Measurements from ENCODE around the gene ATF7IP.

DNA sequence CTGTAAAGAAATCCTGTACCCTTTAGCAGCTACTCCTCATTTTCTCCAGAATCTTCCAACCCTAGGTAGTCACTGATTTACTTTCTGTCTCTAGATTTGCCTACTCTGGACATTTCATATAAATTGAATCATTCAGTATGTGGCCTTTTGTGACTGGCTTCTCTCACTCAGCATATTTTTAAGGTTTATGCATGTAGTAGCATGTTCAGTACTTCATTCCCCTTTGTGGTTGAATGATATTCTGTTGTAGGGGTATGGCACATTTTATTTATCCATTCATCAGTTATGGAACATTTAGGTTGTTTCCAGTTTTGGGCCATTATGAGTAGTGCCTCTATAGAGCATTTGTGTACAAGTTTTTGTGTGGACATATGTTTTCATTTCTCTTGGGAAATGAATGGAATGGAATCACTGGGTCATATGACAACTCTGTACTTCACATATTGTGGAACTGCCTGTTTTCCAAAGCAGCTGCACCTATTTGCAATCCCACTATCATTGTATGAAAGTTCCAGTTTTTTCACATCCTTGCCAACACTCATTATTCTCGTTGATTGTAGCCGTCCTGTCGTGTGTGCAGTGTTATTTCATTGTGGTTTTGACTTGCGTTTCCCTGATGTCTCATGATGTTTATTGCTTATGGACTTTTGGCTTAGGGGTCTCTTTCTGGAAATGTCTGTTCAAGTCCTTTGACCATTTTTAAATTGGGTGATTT is 57.2 kb downstream of the ATF7IP start:
- TF ChIP-seq ZFX (IDR thresholded peaks at IDR 0.05; ENCODE audit: borderline replicate concordance) (no peak), CTCF (IDR thresholded peaks at IDR 0.05) (no peak)

All from 22Rv1 (cell line).